Brain (organoid and tissue), 1 donor: ENCODE data around the gene BSG. TPM values are rescaled to one million over a fixed set of nuclear protein-coding genes. Genes with fewer than 3 reads are reported as not detected.

ENCODE experiments used
- polyA plus RNA-seq: library from polyadenylated mRNA; stranded (reverse); fragments of 350-450 nt; fragmentation: Illumina TruSeq; extraction: RNeasy Lipid Tissue Mini Kit (QIAGEN cat#74804); gene quantifications from one replicate; pipeline ENCODE4 v1.2.3, GENCODE V29; 2015; ENCODE audit warnings: low read depth, low replicate concordance; ENCODE audit not compliant: insufficient read depth

Gene BSG
- polyA plus RNA-seq, 1 donor from 2014 or later, result 1,263 TPM

Other genes starting within 250 kb of the BSG start
- gene MIER2, start 227.8 kb upstream of the BSG start, polyA plus RNA-seq, result 35.0 TPM
- gene C2CD4C, start 163.4 kb upstream of the BSG start, polyA plus RNA-seq, result 24.7 TPM
- gene SHC2, start 111.6 kb upstream of the BSG start, polyA plus RNA-seq, result 89.9 TPM
- gene MADCAM1, start 76.1 kb upstream of the BSG start, polyA plus RNA-seq, result 3.4 TPM
- 15.9 TPM for gene TPGS1, start 65.1 kb upstream of the BSG start, polyA plus RNA-seq
- gene CDC34, start 40.8 kb upstream of the BSG start, polyA plus RNA-seq, result 152 TPM
- 1.4 TPM for gene GZMM, start 28.5 kb upstream of the BSG start, polyA plus RNA-seq
- gene HCN2, start 17.3 kb downstream of the BSG start, polyA plus RNA-seq, result 69.0 TPM
- 122 TPM for gene POLRMT, start 60.9 kb downstream of the BSG start, polyA plus RNA-seq
- 1.6 TPM for gene FGF22, start 67.3 kb downstream of the BSG start, polyA plus RNA-seq
- 58.5 TPM for gene RNF126, start 90.6 kb downstream of the BSG start, polyA plus RNA-seq
- gene FSTL3, start 103.8 kb downstream of the BSG start, polyA plus RNA-seq, result 10.9 TPM
- gene PRSS57, start 122.9 kb downstream of the BSG start, polyA plus RNA-seq, result not detected
- gene PALM, start 136.3 kb downstream of the BSG start, polyA plus RNA-seq, result 384 TPM
- 24.7 TPM for gene MISP, start 178.5 kb downstream of the BSG start, polyA plus RNA-seq
- 436 TPM for gene PTBP1, start 224.9 kb downstream of the BSG start, polyA plus RNA-seq
- gene PLPPR3, start 249.4 kb downstream of the BSG start, polyA plus RNA-seq, result 86.2 TPM